CD4-positive, CD25-positive, alpha-beta regulatory T cell (primary cell): ENCODE data around the gene DNAAF8. TPM values are rescaled to one million over a fixed set of nuclear protein-coding genes. Genes with fewer than 3 reads are reported as not detected.

Source experiments
- polyA plus RNA-seq, 4 donors: library from polyadenylated mRNA; unstranded; fragments of 300-500 nt; fragmentation: Illumina TruSeq; gene quantifications; one replicate each; pipeline ENCODE4 v1.2.3, GENCODE V29; 2021
- total RNA-seq: library from RNA; stranded (reverse); gene quantifications from one replicate; pipeline ENCODE4 v1.2.3, GENCODE V29; 2022

The DNAAF8 gene
- total and polyA plus RNA-seq, 5 donors from 2014 or later: 0.06 TPM; not detected in 4

Other genes with a start within 250 kb of the DNAAF8 start
- 29.8 TPM for gene CDIP1, start 195.8 kb upstream of the DNAAF8 start, total RNA-seq
- gene CDIP1, start 195.8 kb upstream of the DNAAF8 start, polyA plus RNA-seq: 10 to 100 TPM; 16.4 to 29.6 (median 20.8) TPM
- 0.17 TPM for gene C16orf96, start 178.2 kb upstream of the DNAAF8 start, total RNA-seq
- not detected for gene C16orf96, start 178.2 kb upstream of the DNAAF8 start, polyA plus RNA-seq
- gene UBALD1, start 119.6 kb upstream of the DNAAF8 start, total RNA-seq: 53.7 TPM
- 1 to 10 TPM; 5.1 to 7.3 (median 5.4) TPM for gene UBALD1, start 119.6 kb upstream of the DNAAF8 start, polyA plus RNA-seq
- 78.2 TPM for gene MGRN1, start 109.7 kb upstream of the DNAAF8 start, total RNA-seq
- 1 to 10 TPM; 2.5 to 4.7 (median 4.4) TPM for gene MGRN1, start 109.7 kb upstream of the DNAAF8 start, polyA plus RNA-seq
- 43.7 TPM for gene NUDT16L1, start 41.0 kb upstream of the DNAAF8 start, total RNA-seq
- 100 to 1,000 TPM in 1 of 4 donors, 10 to 100 TPM in 3; 77.8 to 110 (median 91.5) TPM for gene NUDT16L1, start 41.0 kb upstream of the DNAAF8 start, polyA plus RNA-seq
- 20.4 TPM for gene ANKS3, start 266 bp upstream of the DNAAF8 start, total RNA-seq
- 1 to 10 TPM; 1.4 to 4.0 (median 2.5) TPM for gene ANKS3, start 266 bp upstream of the DNAAF8 start, polyA plus RNA-seq
- gene ZNF500, start 32.6 kb downstream of the DNAAF8 start, total RNA-seq: 12.3 TPM
- gene ZNF500, start 32.6 kb downstream of the DNAAF8 start, polyA plus RNA-seq: 10 to 100 TPM in 2 of 4 donors, 1 to 10 TPM in 2; 4.5 to 16.9 (median 12.1) TPM
- 0.27 TPM for gene SEPTIN12, start 53.8 kb downstream of the DNAAF8 start, total RNA-seq
- not detected for gene SEPTIN12, start 53.8 kb downstream of the DNAAF8 start, polyA plus RNA-seq
- gene SMIM22, start 60.8 kb downstream of the DNAAF8 start, total RNA-seq: not detected
- not detected for gene SMIM22, start 60.8 kb downstream of the DNAAF8 start, polyA plus RNA-seq
- gene ROGDI, start 68.1 kb downstream of the DNAAF8 start, total RNA-seq: 15.9 TPM
- 1 to 10 TPM; 4.6 to 8.2 (median 7.0) TPM for gene ROGDI, start 68.1 kb downstream of the DNAAF8 start, polyA plus RNA-seq
- gene GLYR1, start 112.8 kb downstream of the DNAAF8 start, total RNA-seq: 114 TPM
- 10 to 100 TPM; 29.4 to 38.6 (median 33.2) TPM for gene GLYR1, start 112.8 kb downstream of the DNAAF8 start, polyA plus RNA-seq
- gene UBN1, start 112.9 kb downstream of the DNAAF8 start, total RNA-seq: 65.3 TPM
- 10 to 100 TPM; 10.8 to 12.8 (median 11.2) TPM for gene UBN1, start 112.9 kb downstream of the DNAAF8 start, polyA plus RNA-seq
- not detected for gene PPL, start 202.6 kb downstream of the DNAAF8 start, total RNA-seq
- under 1 TPM in 3 of 4 donors, not detected in 1; 0.11 to 0.19 (median 0.14) TPM for gene PPL, start 202.6 kb downstream of the DNAAF8 start, polyA plus RNA-seq
- 1.5 TPM for gene SEC14L5, start 223.8 kb downstream of the DNAAF8 start, total RNA-seq
- not detected for gene SEC14L5, start 223.8 kb downstream of the DNAAF8 start, polyA plus RNA-seq